Ishikawa (cell line): ENCODE results near the gene ZC3H12D.

Experiments
- CEBPB ChIP-seq: IDR thresholded peaks from 2 replicates; pipeline ENCODE4 v1.6.1; 2012
- CREB1 ChIP-seq: IDR thresholded peaks from 2 replicates; pipeline ENCODE4 v1.6.1; 2012; ENCODE audit warnings: low read depth
- EGR1 ChIP-seq: IDR thresholded peaks from 2 replicates; pipeline ENCODE4 v1.6.1; 2012
- EP300 ChIP-seq: IDR thresholded peaks from 2 replicates; pipeline ENCODE4 v1.6.1; 2012; ENCODE audit warnings: borderline replicate concordance
- FOXM1 ChIP-seq: IDR thresholded peaks from 2 replicates; pipeline ENCODE4 v1.6.1; 2012; ENCODE audit warnings: low read depth, borderline replicate concordance
- NFIC ChIP-seq: IDR thresholded peaks from 2 replicates; pipeline ENCODE4 v1.6.1; 2012
- RAD21 ChIP-seq: IDR thresholded peaks from 2 replicates; pipeline ENCODE4 v1.6.1; 2012; ENCODE audit warnings: low read depth
- REST ChIP-seq: IDR thresholded peaks from 2 replicates; pipeline ENCODE4 v1.6.1; 2012; ENCODE audit warnings: low read depth, mild to moderate bottlenecking
- TAF1 ChIP-seq: IDR thresholded peaks from 2 replicates; pipeline ENCODE4 v1.6.1; 2012; ENCODE audit warnings: low read depth, mild to moderate bottlenecking
- TCF12 ChIP-seq: IDR thresholded peaks from 2 replicates; pipeline ENCODE4 v1.6.1; 2012; ENCODE audit warnings: low read depth
- TEAD4 ChIP-seq: IDR thresholded peaks from 2 replicates; pipeline ENCODE4 v1.6.1; 2012
- YY1 ChIP-seq: IDR thresholded peaks from 2 replicates; pipeline ENCODE4 v1.6.1; 2012; ENCODE audit warnings: low read depth
- ZBTB7A ChIP-seq: IDR thresholded peaks from 2 replicates; pipeline ENCODE4 v1.6.1; 2012; ENCODE audit warnings: low read depth
- TF ChIP-seq, protein P1 (sequence below): IDR thresholded peaks from 2 replicates; pipeline ENCODE4 v1.6.1; 2012
- TF ChIP-seq, protein P2 (sequence below): IDR thresholded peaks from 2 replicates; pipeline ENCODE4 v1.6.1; 2012

ZC3H12D gene

DNA sequence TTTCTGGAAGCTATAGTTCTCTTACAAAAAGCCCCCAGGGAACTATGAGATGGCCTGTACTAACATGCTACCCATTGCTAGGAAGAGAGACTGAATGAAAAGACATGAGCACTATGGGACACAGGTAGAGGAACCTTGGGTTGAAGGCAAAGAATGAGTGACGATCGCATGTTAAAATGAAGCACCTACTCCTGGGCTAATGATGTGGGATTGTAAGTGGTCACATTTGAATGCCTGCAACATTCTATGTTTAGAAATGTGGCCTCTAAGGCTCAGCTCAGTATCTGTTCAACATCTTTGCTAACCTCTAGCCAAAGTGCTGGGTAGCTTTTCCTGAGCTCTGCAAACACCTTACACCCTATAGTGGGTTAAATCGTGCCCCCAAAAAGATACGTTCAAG, 5.2 kb upstream of the ZC3H12D start:
- no peak for TF ChIP-seq FOXM1
- TF ChIP-seq RAD21, result no peak
- no peak for TF ChIP-seq ZBTB7A
- TF ChIP-seq, protein P1, sequence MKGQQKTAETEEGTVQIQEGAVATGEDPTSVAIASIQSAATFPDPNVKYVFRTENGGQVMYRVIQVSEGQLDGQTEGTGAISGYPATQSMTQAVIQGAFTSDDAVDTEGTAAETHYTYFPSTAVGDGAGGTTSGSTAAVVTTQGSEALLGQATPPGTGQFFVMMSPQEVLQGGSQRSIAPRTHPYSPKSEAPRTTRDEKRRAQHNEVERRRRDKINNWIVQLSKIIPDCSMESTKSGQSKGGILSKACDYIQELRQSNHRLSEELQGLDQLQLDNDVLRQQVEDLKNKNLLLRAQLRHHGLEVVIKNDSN, result no peak
- no peak for TF ChIP-seq TCF12
- no peak for TF ChIP-seq TEAD4
- TF ChIP-seq, protein P2, sequence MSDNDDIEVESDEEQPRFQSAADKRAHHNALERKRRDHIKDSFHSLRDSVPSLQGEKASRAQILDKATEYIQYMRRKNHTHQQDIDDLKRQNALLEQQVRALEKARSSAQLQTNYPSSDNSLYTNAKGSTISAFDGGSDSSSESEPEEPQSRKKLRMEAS, result no peak
- no peak for TF ChIP-seq CREB1
- TF ChIP-seq YY1, result no peak
- TF ChIP-seq EP300, result no peak
- no peak for TF ChIP-seq NFIC
- TF ChIP-seq EGR1, result no peak
- TF ChIP-seq TAF1, result no peak

DNA sequence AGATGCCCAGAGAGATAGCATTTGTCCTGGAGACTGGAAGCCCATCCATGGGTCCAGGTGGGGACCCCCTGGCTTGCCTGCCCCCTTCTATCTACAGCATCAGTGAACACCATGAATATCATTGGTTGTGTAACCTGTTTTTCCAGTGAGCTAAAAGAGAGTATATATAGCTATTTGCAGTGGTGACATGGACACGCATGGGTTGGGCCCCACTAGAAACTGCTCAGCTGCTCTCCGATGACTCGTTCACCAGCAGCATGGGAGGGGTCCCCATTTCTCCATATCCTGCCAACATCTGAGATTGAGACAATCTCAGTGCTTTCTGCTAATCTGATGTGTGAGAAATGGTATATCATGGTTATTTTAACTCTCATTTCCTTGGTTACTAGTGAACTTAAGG, 4.0 kb upstream of the ZC3H12D start:
- TF ChIP-seq, protein P1, result no peak

GRCh38 chr6:149487316-149487715, 2.5 kb upstream of the ZC3H12D start:
- TF ChIP-seq YY1, result no peak
- TF ChIP-seq TAF1, result no peak
- no peak for TF ChIP-seq REST
- no peak for TF ChIP-seq CREB1
- TF ChIP-seq NFIC, result no peak
- TF ChIP-seq EGR1, result no peak
- no peak for TF ChIP-seq RAD21
- TF ChIP-seq CEBPB, result no peak
- TF ChIP-seq FOXM1, result no peak
- TF ChIP-seq, protein P1, result no peak
- TF ChIP-seq TEAD4, result no peak
- no peak for TF ChIP-seq ZBTB7A
- TF ChIP-seq EP300, result no peak
- TF ChIP-seq TCF12, result no peak
- TF ChIP-seq, protein P2, result no peak

DNA sequence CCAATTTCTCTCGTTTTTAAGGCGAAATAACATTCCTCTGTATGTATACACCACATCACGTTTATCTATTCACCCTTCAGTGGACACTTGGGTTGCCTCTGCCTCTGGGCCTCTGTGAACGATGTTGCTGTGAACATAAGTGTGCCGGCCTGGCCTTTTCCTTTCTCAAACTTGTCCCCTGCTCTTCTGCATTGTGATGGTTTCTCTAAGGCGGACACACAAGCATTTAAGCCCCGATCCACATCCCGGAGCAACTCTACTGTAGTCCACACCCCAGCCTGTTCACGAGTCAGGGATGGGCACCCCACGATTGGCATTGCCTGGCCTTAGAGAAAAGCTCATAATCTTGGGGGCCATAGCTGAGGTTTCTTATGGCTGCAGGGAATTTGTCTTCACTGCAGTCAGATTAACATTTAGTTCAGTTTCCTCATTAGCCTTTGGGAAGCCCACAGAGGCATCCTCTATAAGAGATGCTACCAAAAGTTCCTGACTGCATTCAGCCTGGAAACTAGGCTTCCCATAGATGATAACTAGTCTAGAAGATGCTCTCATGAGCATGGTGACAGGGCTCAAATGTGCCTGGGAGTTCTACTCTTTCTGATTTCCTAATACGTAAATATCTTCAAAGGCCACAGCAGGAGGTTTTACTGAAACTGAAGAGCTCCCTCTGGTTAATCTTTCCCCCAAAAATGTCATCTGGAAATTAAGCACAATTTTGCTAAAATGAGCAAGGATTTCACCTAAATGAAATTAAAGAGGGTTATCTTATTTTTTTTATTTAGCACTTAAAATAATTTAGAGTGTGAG, 762 bp downstream of the ZC3H12D start:
- TF ChIP-seq TAF1, result no peak
- no peak for TF ChIP-seq TCF12
- no peak for TF ChIP-seq EGR1
- TF ChIP-seq EP300, result no peak
- no peak for TF ChIP-seq TEAD4
- TF ChIP-seq CREB1, result no peak
- TF ChIP-seq FOXM1, result no peak
- no peak for TF ChIP-seq CEBPB
- TF ChIP-seq, protein P2, result no peak

DNA sequence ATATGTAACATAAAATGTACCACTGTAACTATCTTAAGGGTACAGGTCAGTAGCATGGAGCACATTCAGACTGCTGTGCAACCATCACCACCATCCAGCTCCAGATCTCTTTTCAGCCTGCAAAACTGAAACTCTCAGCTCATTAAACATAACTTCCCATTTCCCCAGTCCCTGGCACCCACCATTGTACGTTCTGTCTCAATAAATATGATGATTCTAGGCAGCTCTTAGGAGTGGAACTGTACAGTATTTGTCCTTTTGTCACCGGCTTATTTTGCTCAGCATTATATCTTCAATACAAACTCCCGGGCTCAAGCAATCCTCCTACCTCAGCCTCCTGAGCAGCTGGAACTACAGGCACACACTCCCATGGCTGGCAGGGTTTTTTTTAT, 1.5 kb downstream of the ZC3H12D start:
- TF ChIP-seq REST (no peak), NFIC (no peak), CREB1 (no peak), EGR1 (no peak), TEAD4 (no peak), FOXM1 (no peak), EP300 (no peak), ZBTB7A (no peak), YY1 (no peak), TAF1 (no peak), TCF12 (no peak)
- TF ChIP-seq, protein P1, result no peak
- TF ChIP-seq, protein P2, result no peak
